HepG2 (cell line): ENCODE data around the gene FBXO48. TPM values are rescaled to one million over a fixed set of nuclear protein-coding genes. Genes with fewer than 3 reads are reported as not detected.

Experiments used
- AGO1 ChIP-seq: fragments of 200-400 bp; formaldehyde crosslinking; IDR thresholded peaks from 2 replicates; pipeline ENCODE4 v1.6.1; 2017; ENCODE audit warnings: mild to moderate bottlenecking, low read depth, low read length, moderate library complexity; ENCODE audit not compliant: poor library complexity, severe bottlenecking
- CEBPG ChIP-seq: IDR thresholded peaks from 2 replicates; pipeline ENCODE4 v1.6.1; 2016
- EED ChIP-seq: sonication (generic); formaldehyde crosslinking; IDR thresholded peaks from 2 replicates; pipeline ENCODE4 v1.5.0; 2020; ENCODE audit warnings: mild to moderate bottlenecking, missing genetic modification reagents
- FOXC1 ChIP-seq: sonication (generic); formaldehyde crosslinking; IDR thresholded peaks from 2 replicates; pipeline ENCODE4 v1.8.0; 2022; ENCODE audit warnings: mild to moderate bottlenecking, missing genetic modification reagents, borderline replicate concordance
- IRX3 ChIP-seq: sonication (generic); formaldehyde crosslinking; IDR thresholded peaks from 2 replicates; pipeline ENCODE4 v1.8.1; 2023; ENCODE audit warnings: mild to moderate bottlenecking, low read depth, missing genetic modification reagents, borderline replicate concordance
- KDM6A ChIP-seq: IDR thresholded peaks from 2 replicates; pipeline ENCODE4 v1.6.1; 2016; ENCODE audit warnings: low read depth
- NR2F6 ChIP-seq, 2 experiments: IDR thresholded peaks; 2 replicates each; pipeline ENCODE4 v1.6.1; 2016; ENCODE audit warnings: antibody characterized with exemption in 1 of 2, mild to moderate bottlenecking in 1 of 2
- RXRA ChIP-seq: sonication (generic); formaldehyde crosslinking; IDR thresholded peaks from 2 replicates; pipeline ENCODE4 v1.5.1; 2020; ENCODE audit warnings: missing genetic modification reagents
- SMAD3 ChIP-seq: sonication (generic); formaldehyde crosslinking; IDR thresholded peaks from 2 replicates; pipeline ENCODE4 v1.4.0; 2020; ENCODE audit warnings: missing genetic modification reagents
- TBX2 ChIP-seq: sonication (generic); formaldehyde crosslinking; IDR thresholded peaks from 2 replicates; pipeline ENCODE4 v1.5.0; 2020; ENCODE audit warnings: missing genetic modification reagents, mild to moderate bottlenecking, borderline replicate concordance
- XRCC5 ChIP-seq: fragments of 200-400 bp; formaldehyde crosslinking; optimal IDR thresholded peaks from 2 replicates; pipeline ENCODE3; 2017; ENCODE audit warnings: mild to moderate bottlenecking, low read length
- ZBTB20 ChIP-seq: sonication (generic); formaldehyde crosslinking; IDR thresholded peaks from 2 replicates; pipeline ENCODE4 v1.8.1; 2023; ENCODE audit warnings: missing genetic modification reagents, low read depth, mild to moderate bottlenecking, borderline replicate concordance
- ZBTB4 ChIP-seq: sonication (generic); formaldehyde crosslinking; IDR thresholded peaks from 2 replicates; pipeline ENCODE4 v1.4.0; 2020; ENCODE audit warnings: missing genetic modification reagents, mild to moderate bottlenecking, borderline replicate concordance
- ZNF691 ChIP-seq: sonication (generic); formaldehyde crosslinking; IDR thresholded peaks from 2 replicates; pipeline ENCODE4 v1.4.0; 2020; ENCODE audit warnings: missing genetic modification reagents, low read depth, mild to moderate bottlenecking, borderline replicate concordance
- ZNF7 ChIP-seq: IDR thresholded peaks from 2 replicates; pipeline ENCODE4 v1.6.1; 2016; ENCODE audit warnings: missing biosample characterization, missing genetic modification reagents
- ZNF761 ChIP-seq: sonication (generic); formaldehyde crosslinking; conservative IDR thresholded peaks from 2 replicates; pipeline ENCODE4 v1.4.0; 2020; ENCODE audit warnings: mild to moderate bottlenecking, missing genetic modification reagents
- polyA plus RNA-seq, 8 experiments: library from polyadenylated mRNA; depleted of rRNA in 3 of 8; stranded (reverse) in 7 of 8; unstranded in 1 of 8; fragments of >200 nt; fragmentation: Illumina TruSeq in 4 of 8; extraction: Trizol in 4 of 8; gene quantifications; 2 replicates each; pipeline versions ENCODE4 v1.2.1 to v1.2.3, GENCODE V29; 2011 to 2016; ENCODE audit warnings: low read depth in 4 of 8, missing spikeins in 1 of 8, mixed read lengths in 1 of 8; ENCODE audit not compliant: insufficient read depth in 1 of 8
- total RNA-seq, 5 experiments: library from RNA; depleted of rRNA; stranded (reverse); fragments of >200 nt; fragmentation: Illumina TruSeq; extraction: Trizol; gene quantifications; 2 replicates each; pipeline ENCODE4 v1.2.3, GENCODE V29; 2016; ENCODE audit warnings: low read depth in 1 of 5
- TF ChIP-seq, protein P1 (sequence below): sonication (generic); formaldehyde crosslinking; IDR thresholded peaks from 2 replicates; pipeline ENCODE4 v1.4.0; 2020; ENCODE audit warnings: mild to moderate bottlenecking, missing genetic modification reagents
- TF ChIP-seq, protein P2 (sequence below), 2 experiments: sonication (generic) in 1 of 2; formaldehyde crosslinking in 1 of 2; IDR thresholded peaks; 2 replicates each; pipeline versions ENCODE4 v1.4.0 to v1.6.1; 2018 to 2020; ENCODE audit warnings: missing genetic modification reagents in 2 of 2, borderline replicate concordance in 1 of 2, low read depth in 1 of 2, mild to moderate bottlenecking in 1 of 2, missing biosample characterization in 1 of 2
- TF ChIP-seq, protein P3 (sequence below): IDR thresholded peaks from 2 replicates; pipeline ENCODE4 v1.6.1; 2016; ENCODE audit warnings: low read depth, borderline replicate concordance

Gene FBXO48
- total and polyA plus RNA-seq, 2 of the 13 experiments (the other 11 are each of a cell fraction or from before 2014, with no cell fraction given) = 0.42 to 1.1 TPM

DNA sequence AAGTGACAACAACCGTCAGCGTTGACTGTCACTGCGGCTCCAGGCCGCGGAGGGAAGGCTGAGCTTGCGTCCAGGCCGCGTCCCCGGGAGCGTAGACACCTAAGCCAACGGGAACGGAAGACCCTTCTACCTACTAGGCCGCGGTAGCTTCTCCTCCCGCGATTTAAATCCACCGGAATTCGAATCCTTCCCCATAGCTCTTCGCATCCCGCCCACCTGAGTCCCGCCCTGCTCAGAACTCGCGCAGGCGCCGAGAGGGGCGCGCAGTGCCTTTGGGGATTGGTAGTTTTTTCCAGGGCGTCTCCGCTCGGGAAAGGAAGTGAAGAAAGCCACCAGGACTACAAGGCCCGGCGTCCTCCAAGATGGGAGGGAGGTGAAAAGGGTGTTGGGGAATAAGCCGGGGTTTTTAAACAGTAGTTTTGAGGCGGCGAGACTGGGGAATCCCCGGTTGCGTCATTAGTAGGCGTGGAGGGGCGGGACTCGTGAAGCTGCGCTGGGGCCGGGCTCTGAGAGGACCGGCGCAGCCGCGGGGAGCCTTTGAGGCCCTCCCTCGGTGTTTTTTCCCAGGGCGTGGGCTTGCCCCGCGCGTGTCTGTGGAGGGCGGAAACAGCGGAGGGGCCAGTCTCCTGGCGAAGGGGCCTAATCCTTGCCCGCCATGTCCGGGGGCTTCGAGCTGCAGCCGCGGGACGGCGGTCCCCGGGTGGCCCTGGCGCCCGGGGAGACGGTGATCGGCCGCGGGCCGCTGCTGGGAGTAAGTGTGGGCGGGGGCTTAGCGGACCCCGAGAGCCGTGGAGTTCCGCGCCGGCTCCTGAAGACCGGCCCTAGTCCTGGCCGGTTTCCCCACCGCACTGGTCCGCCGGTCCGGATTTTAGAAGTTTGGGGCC lies at the start of gene FBXO48, which contains the start of gene APLF (continued):
- TF ChIP-seq, protein P1, sequence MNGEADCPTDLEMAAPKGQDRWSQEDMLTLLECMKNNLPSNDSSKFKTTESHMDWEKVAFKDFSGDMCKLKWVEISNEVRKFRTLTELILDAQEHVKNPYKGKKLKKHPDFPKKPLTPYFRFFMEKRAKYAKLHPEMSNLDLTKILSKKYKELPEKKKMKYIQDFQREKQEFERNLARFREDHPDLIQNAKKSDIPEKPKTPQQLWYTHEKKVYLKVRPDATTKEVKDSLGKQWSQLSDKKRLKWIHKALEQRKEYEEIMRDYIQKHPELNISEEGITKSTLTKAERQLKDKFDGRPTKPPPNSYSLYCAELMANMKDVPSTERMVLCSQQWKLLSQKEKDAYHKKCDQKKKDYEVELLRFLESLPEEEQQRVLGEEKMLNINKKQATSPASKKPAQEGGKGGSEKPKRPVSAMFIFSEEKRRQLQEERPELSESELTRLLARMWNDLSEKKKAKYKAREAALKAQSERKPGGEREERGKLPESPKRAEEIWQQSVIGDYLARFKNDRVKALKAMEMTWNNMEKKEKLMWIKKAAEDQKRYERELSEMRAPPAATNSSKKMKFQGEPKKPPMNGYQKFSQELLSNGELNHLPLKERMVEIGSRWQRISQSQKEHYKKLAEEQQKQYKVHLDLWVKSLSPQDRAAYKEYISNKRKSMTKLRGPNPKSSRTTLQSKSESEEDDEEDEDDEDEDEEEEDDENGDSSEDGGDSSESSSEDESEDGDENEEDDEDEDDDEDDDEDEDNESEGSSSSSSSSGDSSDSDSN (CRISPR knock-in tag) = peak; percentile 91
- no peak; the same call in 1 of the 2 replicates for TF ChIP-seq KDM6A
- TF ChIP-seq ZNF761 (CRISPR knock-in tag) = peak; percentile 72
- no peak for TF ChIP-seq NR2F6 (IDR thresholded peaks at IDR 0.05)
- TF ChIP-seq NR2F6 (CRISPR knock-in tag; IDR thresholded peaks at IDR 0.05) = 0 out of 2 replicates have a peak, but pooled peaks have one; percentile 26
- peak; percentile 65 for TF ChIP-seq ZBTB20 (CRISPR knock-in tag)
- TF ChIP-seq ZBTB4 (CRISPR knock-in tag) = 0 out of 2 replicates have a peak, but pooled peaks have one; percentile 41
- TF ChIP-seq XRCC5 = peak; percentile 72
- TF ChIP-seq, protein P2, sequence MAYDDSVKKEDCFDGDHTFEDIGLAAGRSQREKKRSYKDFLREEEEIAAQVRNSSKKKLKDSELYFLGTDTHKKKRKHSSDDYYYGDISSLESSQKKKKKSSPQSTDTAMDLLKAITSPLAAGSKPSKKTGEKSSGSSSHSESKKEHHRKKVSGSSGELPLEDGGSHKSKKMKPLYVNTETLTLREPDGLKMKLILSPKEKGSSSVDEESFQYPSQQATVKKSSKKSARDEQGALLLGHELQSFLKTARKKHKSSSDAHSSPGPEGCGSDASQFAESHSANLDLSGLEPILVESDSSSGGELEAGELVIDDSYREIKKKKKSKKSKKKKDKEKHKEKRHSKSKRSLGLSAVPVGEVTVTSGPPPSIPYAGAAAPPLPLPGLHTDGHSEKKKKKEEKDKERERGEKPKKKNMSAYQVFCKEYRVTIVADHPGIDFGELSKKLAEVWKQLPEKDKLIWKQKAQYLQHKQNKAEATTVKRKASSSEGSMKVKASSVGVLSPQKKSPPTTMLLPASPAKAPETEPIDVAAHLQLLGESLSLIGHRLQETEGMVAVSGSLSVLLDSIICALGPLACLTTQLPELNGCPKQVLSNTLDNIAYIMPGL (CRISPR knock-in tag; IDR thresholded peaks at IDR 0.05; ENCODE audit: borderline replicate concordance in 1 of 2, low read depth in 1 of 2) = peak; percentile 45 to 80
- peak; percentile 18 for TF ChIP-seq AGO1
- TF ChIP-seq FOXC1 = peak; percentile 81
- peak; percentile 74; the same call in 1 of the 2 replicates for TF ChIP-seq SMAD3
- TF ChIP-seq CEBPG = peak; percentile 96
- TF ChIP-seq IRX3 (CRISPR knock-in tag) = peak; percentile 85
- TF ChIP-seq, protein P3, sequence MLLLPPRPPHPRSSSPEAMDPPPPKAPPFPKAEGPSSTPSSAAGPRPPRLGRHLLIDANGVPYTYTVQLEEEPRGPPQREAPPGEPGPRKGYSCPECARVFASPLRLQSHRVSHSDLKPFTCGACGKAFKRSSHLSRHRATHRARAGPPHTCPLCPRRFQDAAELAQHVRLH (CRISPR knock-in tag) = peak; percentile 69
- TF ChIP-seq EED (CRISPR knock-in tag) = no peak
- TF ChIP-seq ZNF691 (CRISPR knock-in tag) = peak; percentile 54; the same call in 1 of the 2 replicates
- TF ChIP-seq RXRA (CRISPR knock-in tag) = no peak
- TF ChIP-seq ZNF7 (CRISPR knock-in tag) = no peak
- TF ChIP-seq TBX2 (CRISPR knock-in tag) = peak; percentile 94
